B cell (primary cell): ENCODE results near the gene SLC13A4.

ENCODE experiments used
- EZH2 ChIP-seq: IDR thresholded peaks from 2 replicates; pipeline ENCODE4 v1.6.1; 2012; ENCODE audit warnings: borderline replicate concordance, low read depth, mild to moderate bottlenecking, moderate library complexity, low read length; ENCODE audit not compliant: insufficient read depth, poor library complexity, severe bottlenecking
- TF ChIP-seq, protein P1 (sequence below): fragments of 200-600 bp; IDR thresholded peaks from one replicate; pipeline ENCODE4 v1.8.0; 2022; ENCODE audit warnings: antibody characterized with exemption, mild to moderate bottlenecking

DNA sequence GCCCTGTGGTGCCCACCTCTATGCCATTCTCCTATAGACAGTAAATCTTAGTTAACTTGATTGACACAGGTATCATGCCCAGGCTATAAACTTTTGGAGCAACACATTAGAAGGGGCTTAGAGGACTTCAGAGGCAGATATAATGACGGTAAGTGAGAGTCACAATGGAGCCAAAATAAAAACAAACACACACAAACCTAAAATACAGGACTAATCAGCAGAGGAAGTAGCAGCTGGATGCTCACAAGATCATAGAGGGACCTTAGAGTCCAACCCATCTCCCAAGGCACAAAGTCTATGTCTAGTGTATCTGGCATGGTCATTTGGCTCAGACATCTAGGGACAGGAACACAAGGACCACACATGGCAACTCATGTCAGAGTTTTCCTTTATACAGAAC, 12.3 kb downstream of the SLC13A4 start:
- TF ChIP-seq, protein P1, sequence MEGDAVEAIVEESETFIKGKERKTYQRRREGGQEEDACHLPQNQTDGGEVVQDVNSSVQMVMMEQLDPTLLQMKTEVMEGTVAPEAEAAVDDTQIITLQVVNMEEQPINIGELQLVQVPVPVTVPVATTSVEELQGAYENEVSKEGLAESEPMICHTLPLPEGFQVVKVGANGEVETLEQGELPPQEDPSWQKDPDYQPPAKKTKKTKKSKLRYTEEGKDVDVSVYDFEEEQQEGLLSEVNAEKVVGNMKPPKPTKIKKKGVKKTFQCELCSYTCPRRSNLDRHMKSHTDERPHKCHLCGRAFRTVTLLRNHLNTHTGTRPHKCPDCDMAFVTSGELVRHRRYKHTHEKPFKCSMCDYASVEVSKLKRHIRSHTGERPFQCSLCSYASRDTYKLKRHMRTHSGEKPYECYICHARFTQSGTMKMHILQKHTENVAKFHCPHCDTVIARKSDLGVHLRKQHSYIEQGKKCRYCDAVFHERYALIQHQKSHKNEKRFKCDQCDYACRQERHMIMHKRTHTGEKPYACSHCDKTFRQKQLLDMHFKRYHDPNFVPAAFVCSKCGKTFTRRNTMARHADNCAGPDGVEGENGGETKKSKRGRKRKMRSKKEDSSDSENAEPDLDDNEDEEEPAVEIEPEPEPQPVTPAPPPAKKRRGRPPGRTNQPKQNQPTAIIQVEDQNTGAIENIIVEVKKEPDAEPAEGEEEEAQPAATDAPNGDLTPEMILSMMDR = no peak
- no peak for TF ChIP-seq EZH2
